MCF 10A (cell line): ENCODE results near the gene CCDC78. TPM values are rescaled to one million over a fixed set of nuclear protein-coding genes. Genes with fewer than 3 reads are reported as not detected.

Source experiments
- BruUV-seq: library from RNA; stranded (reverse); fragments of 400-500 nt; replicated peaks from 2 replicates; lab custom pipeline; 2021; lab: Mats Ljungman, UMichigan
- CTCF ChIA-PET: fragments of 300-600 bp; sonication (Branson Sonifier 250); formaldehyde crosslinking; extraction: SDS; loops from one replicate; lab custom pipeline; 2021; ENCODE audit warnings: antibody characterized with exemption, inconsistent platforms; lab: Yijun Ruan, JAX
- POLR2A ChIA-PET: fragments of 300-600, 350-650 bp; sonication (Branson Sonifier 250); formaldehyde crosslinking; extraction: SDS; loops from one replicate; lab custom pipeline; 2020; ENCODE audit warnings: antibody characterized with exemption, inconsistent platforms; lab: Yijun Ruan, JAX
- DNase-seq: peaks from one replicate; pipeline ENCODE4 v3.0.0-alpha.2; 2018; ENCODE audit not compliant: unreplicated experiment
- H3K27ac Mint-ChIP-seq: one replicate; pipeline ENCODE4 v1.8.0; 2022; ENCODE audit warnings: mild to moderate bottlenecking, low read depth, mixed read lengths; ENCODE audit not compliant: unreplicated experiment
- H3K27me3 Mint-ChIP-seq: one replicate; pipeline ENCODE4 v1.8.0; 2022; ENCODE audit warnings: mixed read lengths; ENCODE audit not compliant: insufficient read depth, unreplicated experiment
- H3K36me3 Mint-ChIP-seq: one replicate; pipeline ENCODE4 v1.8.0; 2022; ENCODE audit warnings: mild to moderate bottlenecking, moderate library complexity, mixed read lengths; ENCODE audit not compliant: insufficient read depth, unreplicated experiment
- H3K4me1 Mint-ChIP-seq: one replicate; pipeline ENCODE4 v1.8.0; 2022; ENCODE audit warnings: mixed read lengths; ENCODE audit not compliant: insufficient read depth, unreplicated experiment
- H3K4me3 Mint-ChIP-seq: one replicate; pipeline ENCODE4 v1.8.0; 2022; ENCODE audit warnings: mild to moderate bottlenecking, moderate library complexity, mixed read lengths; ENCODE audit not compliant: unreplicated experiment
- H3K9me3 Mint-ChIP-seq: one replicate; pipeline ENCODE4 v1.8.0; 2022; ENCODE audit warnings: mixed read lengths; ENCODE audit not compliant: unreplicated experiment
- CTCF ChIP-seq: fragments of 200-600 bp; IDR thresholded peaks from one replicate; pipeline ENCODE4 v1.8.0; 2022; ENCODE audit warnings: antibody characterized with exemption, mild to moderate bottlenecking; ENCODE audit not compliant: unreplicated experiment
- intact Hi-C: fragments of 100-400 bp; cut with micrococcal nuclease; formaldehyde crosslinking; loops from 2 replicates; pipeline ENCODE4 v1.14.1; 2022
- total RNA-seq: library from RNA; stranded (reverse); gene quantifications from 2 replicates; pipeline ENCODE4 v1.2.3, GENCODE V29; 2022

CCDC78 gene
- total RNA-seq, 1 experiment from 2014 or later, result 6.0 TPM

DNA sequence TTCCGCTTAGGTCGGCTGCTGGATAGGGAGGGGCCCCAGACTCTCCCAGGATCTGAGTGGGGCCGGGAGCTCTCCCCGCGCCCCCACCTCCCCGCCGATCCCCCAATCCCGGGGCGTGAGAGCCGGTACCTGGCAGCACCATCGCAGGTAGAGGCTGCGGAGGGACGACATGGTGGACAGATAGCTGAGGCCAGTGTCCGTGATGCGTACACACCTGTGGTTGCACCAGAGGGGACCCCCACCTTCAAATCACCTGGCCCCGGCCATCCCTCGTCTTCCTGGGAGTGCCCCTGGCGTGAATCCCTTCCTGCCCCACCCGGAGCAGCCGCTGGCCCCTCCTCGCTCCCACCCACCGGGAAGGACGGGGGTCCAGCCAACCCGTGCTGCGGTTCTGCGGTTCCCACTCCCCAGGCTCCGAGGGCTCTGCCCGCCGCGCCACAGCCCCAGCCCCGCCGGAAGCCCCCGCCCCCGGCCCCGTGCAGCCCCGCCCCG lies 31.3 kb downstream of the CCDC78 start:
- intact Hi-C loops, result no loop called here
- H3K36me3 Mint-ChIP-seq, result peaks cover 91% of the 10 kb centered on the region
- no peak for TF ChIP-seq CTCF
- H3K4me3 Mint-ChIP-seq, result no peak overlapping the region
- no peaks in the 10 kb centered on the region for H3K9me3 Mint-ChIP-seq
- H3K4me1 Mint-ChIP-seq, result peaks cover 10% of the 10 kb centered on the region
- no peaks in the 10 kb centered on the region for H3K27me3 Mint-ChIP-seq
- DNase-seq, result no peak
- no TSS peak for BruUV-seq
- POLR2A ChIA-PET, result interaction anchor here (0.6 to 2.0 kb wide), 10 partner anchors 9 to 31 kb away, joined by 3 to 25 read pairs (median 8); partner anchors contain the start of genes ANTKMT, CCDC78 and JMJD8
- H3K27ac Mint-ChIP-seq, result no peak overlapping the region
- CTCF ChIA-PET, result interaction anchor here (0.7 to 1.2 kb wide), 4 partner anchors 8 to 38 kb away, joined by 3 to 4 read pairs (median 3); no protein-coding TSS in a partner anchor

- Mint-ChIP-seq H3K4me1 (peaks cover 10% of the 10 kb centered on the region), H3K27ac (no peak overlapping the region), H3K9me3 (no peaks in the 10 kb centered on the region), H3K4me3 (no peak overlapping the region), H3K36me3 (peaks cover 91% of the 10 kb centered on the region), H3K27me3 (no peaks in the 10 kb centered on the region)
- CTCF ChIA-PET, result interaction anchor here (1.2 kb wide), 1 partner anchor 14 kb away, joined by 3 read pairs; no protein-coding TSS in a partner anchor
- no peak for DNase-seq
- POLR2A ChIA-PET, result interaction anchor here (0.9 to 2.0 kb wide), 5 partner anchors 8 to 167 kb away, joined by 4 to 11 read pairs (median 6); partner anchors contain the start of genes ANTKMT, CAPN15, JMJD8 and STUB1
- intact Hi-C loops, result no loop called here
- BruUV-seq, result no TSS peak
- TF ChIP-seq CTCF, result no peak
Measured at GRCh38 chr16:694187-694862, 31.9 kb downstream of the CCDC78 start.

DNA sequence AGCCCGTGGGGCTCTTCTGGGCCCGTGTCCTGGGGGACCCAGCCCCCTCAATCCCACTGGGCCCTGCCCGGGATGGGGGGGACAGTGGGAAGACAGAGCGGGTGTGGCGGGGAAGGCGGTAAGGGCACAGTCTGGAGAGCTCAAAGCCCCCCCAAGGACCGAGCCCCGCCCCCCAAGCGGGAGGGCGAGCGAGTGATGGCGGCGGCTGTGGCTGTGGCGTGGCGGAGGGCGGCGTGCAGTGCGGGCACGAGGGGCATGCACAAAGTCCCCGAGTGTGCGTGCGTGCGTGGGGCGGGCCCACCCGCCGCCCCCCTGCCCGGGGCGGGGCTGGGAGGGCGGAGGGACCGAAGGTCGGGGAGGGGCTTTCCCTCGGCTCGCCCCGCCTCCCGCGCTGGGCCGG lies 32.5 kb downstream of the CCDC78 start:
- Mint-ChIP-seq H3K9me3 (no peaks in the 10 kb centered on the region), H3K36me3 (peaks cover 90% of the 10 kb centered on the region), H3K27me3 (no peaks in the 10 kb centered on the region), H3K27ac (no peak overlapping the region), H3K4me1 (peaks cover 10% of the 10 kb centered on the region), H3K4me3 (no peak overlapping the region)
- TF ChIP-seq CTCF, result no peak
- ChIA-PET CTCF (no interaction called here), POLR2A (interaction anchor here (0.9 to 1.2 kb wide), 3 partner anchors 13 to 167 kb away, joined by 4 to 6 read pairs (median 5); partner anchors contain the start of genes ANTKMT, CAPN15 and STUB1)
- no peak for DNase-seq
- intact Hi-C loops, result no loop called here
- no TSS peak for BruUV-seq

DNA sequence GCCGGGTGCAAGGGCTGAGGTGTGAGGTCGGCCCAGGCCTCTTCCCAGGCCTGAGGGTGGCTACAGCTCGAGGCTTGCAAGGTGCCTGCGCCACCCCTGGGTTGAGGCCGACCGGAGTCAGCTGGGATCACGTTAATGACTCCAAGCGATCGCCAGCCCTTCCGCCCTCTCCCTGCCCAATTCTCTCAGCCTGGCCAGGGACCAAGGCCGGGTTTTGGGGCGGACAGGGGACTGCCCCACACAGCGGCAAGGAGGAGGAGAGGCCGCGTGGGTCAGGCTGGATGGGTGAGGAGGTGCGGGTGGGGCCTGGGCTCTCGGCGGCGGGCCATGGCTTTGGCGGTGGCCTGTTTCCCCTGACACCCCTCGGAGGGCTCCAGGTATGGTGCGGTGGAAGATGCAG lies 32.9 kb downstream of the CCDC78 start:
- BruUV-seq, result no TSS peak
- ChIA-PET CTCF (interaction anchor here (1.0 kb wide), 1 partner anchor 21 kb away, joined by 3 read pairs; no protein-coding TSS in a partner anchor), POLR2A (interaction anchor here (1.0 to 1.4 kb wide), 6 partner anchors 9 to 166 kb away, joined by 3 to 9 read pairs (median 6); partner anchors contain the start of genes CAPN15, JMJD8, RHOT2 and STUB1)
- no peaks in the 10 kb centered on the region for H3K27me3 Mint-ChIP-seq
- no peak for DNase-seq
- no peak overlapping the region for H3K4me3 Mint-ChIP-seq
- intact Hi-C loops, result no loop called here
- peaks cover 10% of the 10 kb centered on the region for H3K4me1 Mint-ChIP-seq
- H3K36me3 Mint-ChIP-seq, result peaks cover 90% of the 10 kb centered on the region
- no peak overlapping the region for H3K27ac Mint-ChIP-seq
- no peak for TF ChIP-seq CTCF
- no peaks in the 10 kb centered on the region for H3K9me3 Mint-ChIP-seq
